Measurements from ENCODE around the gene FAM3D.
"Not testable (repeated sequence)": the region's sequence is repeated elsewhere in the genome, so short reads cannot be mapped to it uniquely, and the experiment has no call there.

FAM3D gene

GRCh38 chr3:58683466-58683865 is 16.9 kb upstream of the FAM3D start:
- DNase-seq (ENCODE audit: low read depth in 2 of 2): no peak

- DNase-seq (ENCODE audit: low read depth in 2 of 2): no peak
These were observed 16.5 kb upstream of the FAM3D start for GRCh38 chr3:58683001-58683458.

GRCh38 chr3:58681863-58682262 is 15.3 kb upstream of the FAM3D start:
- no peak for DNase-seq (ENCODE audit: low read depth in 2 of 2)

GRCh38 chr3:58680879-58681525 is 14.4 kb upstream of the FAM3D start:
- no peak for DNase-seq (ENCODE audit: low read depth in 2 of 2)

- DNase-seq (ENCODE audit: low read depth in 2 of 2): no peak
These were observed 13.5 kb upstream of the FAM3D start for GRCh38 chr3:58679974-58680666.

GRCh38 chr3:58679446-58679845 is 12.9 kb upstream of the FAM3D start:
- no peak for DNase-seq (ENCODE audit: low read depth in 2 of 2)

- DNase-seq (ENCODE audit: low read depth in 2 of 2): not testable (repeated sequence)
These were observed 11.8 kb upstream of the FAM3D start for GRCh38 chr3:58678177-58678970.

- no peak for DNase-seq (ENCODE audit: low read depth in 2 of 2)
These were observed 6.3 kb upstream of the FAM3D start for GRCh38 chr3:58672880-58673279.

GRCh38 chr3:58672451-58672850 is 5.9 kb upstream of the FAM3D start:
- DNase-seq (ENCODE audit: low read depth in 2 of 2): no peak

- DNase-seq (ENCODE audit: low read depth in 2 of 2): no peak
These were observed 4.0 kb upstream of the FAM3D start for GRCh38 chr3:58670506-58671135.

- DNase-seq (ENCODE audit: low read depth in 2 of 2): no peak
These were observed 1.7 kb upstream of the FAM3D start for GRCh38 chr3:58668247-58668646.

- DNase-seq (ENCODE audit: low read depth in 2 of 2): no peak
These were observed 1.1 kb upstream of the FAM3D start for GRCh38 chr3:58667704-58668103.

- DNase-seq (ENCODE audit: low read depth in 2 of 2): no peak
These were observed 655 bp upstream of the FAM3D start for GRCh38 chr3:58667229-58667628.

- no peak for DNase-seq (ENCODE audit: low read depth in 2 of 2)
These were observed 1.2 kb downstream of the FAM3D start for GRCh38 chr3:58665405-58665804.

- DNase-seq (ENCODE audit: low read depth in 2 of 2): no peak
These were observed 2.0 kb downstream of the FAM3D start for GRCh38 chr3:58664611-58665010.

GRCh38 chr3:58661836-58662420 is 4.6 kb downstream of the FAM3D start:
- no peak for DNase-seq (ENCODE audit: low read depth in 2 of 2)

GRCh38 chr3:58660998-58661397 is 5.6 kb downstream of the FAM3D start:
- no peak for DNase-seq (ENCODE audit: low read depth in 2 of 2)

- no peak for DNase-seq (ENCODE audit: low read depth in 2 of 2)
These were observed 7.4 kb downstream of the FAM3D start for GRCh38 chr3:58659051-58659675.

GRCh38 chr3:58658508-58658907 is 8.1 kb downstream of the FAM3D start:
- no peak for DNase-seq (ENCODE audit: low read depth in 2 of 2)

- DNase-seq (ENCODE audit: low read depth in 2 of 2): no peak
These were observed 8.9 kb downstream of the FAM3D start for GRCh38 chr3:58657571-58658141.

- no peak for DNase-seq (ENCODE audit: low read depth in 2 of 2)
These were observed 9.5 kb downstream of the FAM3D start for GRCh38 chr3:58657036-58657520.
